SKM-1 (cell line): ENCODE data around the gene BAHCC1.
A peak's percentile ranks its signal among the peaks of the same experiment; 100 is the strongest.

Experiments
- DNase-seq: peaks from one replicate; lab custom pipeline; 2025; ENCODE audit not compliant: unreplicated experiment; lab: John Stamatoyannopoulos, UW

The BAHCC1 gene

DNA sequence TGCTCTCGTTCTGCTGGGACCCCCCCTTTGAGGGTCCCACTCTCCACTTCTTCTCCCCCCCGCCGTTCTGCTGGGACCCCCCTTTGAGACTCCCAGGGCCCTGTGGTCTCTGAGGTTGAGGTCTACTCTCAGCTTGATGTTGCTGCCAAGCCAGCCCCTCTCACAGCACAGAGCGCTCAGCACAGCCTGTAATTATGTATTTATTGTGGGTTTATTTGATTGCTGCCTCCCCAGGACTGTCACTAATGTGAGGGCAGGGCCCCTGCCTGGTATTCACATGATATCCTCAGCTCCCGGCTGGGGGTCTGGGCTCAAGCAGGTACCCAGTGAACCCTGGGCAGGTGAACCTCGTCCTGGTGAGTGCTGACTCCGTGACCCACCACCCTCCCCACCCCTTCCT lies 81.9 kb downstream of the BAHCC1 start:
- no peak for DNase-seq

- no peak for DNase-seq
Measured at GRCh38 chr17:81478119-81478518, 82.9 kb downstream of the BAHCC1 start.

- no peak for DNase-seq
Measured at GRCh38 chr17:81479175-81480071, 84.2 kb downstream of the BAHCC1 start.

DNA sequence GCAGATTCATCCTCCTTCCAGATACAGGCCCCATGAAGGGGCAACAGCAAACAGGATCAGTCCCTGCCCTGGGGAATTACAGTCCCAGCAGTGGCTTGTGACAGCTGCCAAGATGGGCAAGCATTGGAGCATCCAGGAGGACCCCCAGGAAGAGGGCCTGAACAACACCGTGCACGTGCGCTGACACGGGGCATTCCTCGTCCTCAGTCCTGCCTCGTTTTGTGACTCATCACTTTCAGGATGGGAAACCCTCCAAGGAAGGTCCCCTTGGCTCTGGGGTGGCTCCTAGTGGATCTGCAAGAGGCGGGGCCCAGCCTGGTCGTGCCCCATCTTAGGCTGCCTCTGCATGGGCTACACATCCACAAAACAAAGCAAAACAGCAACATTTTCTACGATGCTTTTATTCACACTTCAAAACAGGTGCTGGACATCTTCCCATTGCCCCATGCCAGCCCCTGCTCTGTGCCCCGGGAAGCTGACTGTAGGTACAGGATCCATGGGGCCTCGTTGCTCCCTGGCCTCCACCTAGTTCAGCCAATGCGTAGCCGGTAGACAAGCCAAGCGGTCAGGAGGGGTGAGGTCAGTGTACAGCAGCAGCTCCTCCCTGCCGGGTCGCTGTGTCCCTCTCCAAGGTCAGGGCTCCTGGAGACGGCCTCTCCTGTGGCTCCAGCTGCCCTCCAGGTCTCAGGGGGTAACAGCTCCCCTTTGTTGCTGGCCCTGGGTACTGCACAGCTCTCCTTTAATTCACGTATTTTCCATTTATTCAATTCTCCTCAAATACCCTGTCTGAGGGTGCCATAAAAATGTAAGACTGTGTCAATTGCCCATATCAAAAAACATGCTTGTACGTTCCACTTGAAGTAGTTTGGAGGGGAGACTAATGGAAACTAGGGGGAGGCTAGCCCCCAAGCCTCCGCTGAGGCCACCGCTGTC lies 85.1 kb downstream of the BAHCC1 start:
- DNase-seq: no peak

- no peak for DNase-seq
Measured at GRCh38 chr17:81481073-81481799, 86.0 kb downstream of the BAHCC1 start.

- no peak for DNase-seq
Measured at GRCh38 chr17:81481815-81482505, 86.7 kb downstream of the BAHCC1 start.

- no peak for DNase-seq
Measured at GRCh38 chr17:81482673-81483072, 87.4 kb downstream of the BAHCC1 start.

- DNase-seq: no peak
Measured at GRCh38 chr17:81483085-81483861, 88.0 kb downstream of the BAHCC1 start.

DNA sequence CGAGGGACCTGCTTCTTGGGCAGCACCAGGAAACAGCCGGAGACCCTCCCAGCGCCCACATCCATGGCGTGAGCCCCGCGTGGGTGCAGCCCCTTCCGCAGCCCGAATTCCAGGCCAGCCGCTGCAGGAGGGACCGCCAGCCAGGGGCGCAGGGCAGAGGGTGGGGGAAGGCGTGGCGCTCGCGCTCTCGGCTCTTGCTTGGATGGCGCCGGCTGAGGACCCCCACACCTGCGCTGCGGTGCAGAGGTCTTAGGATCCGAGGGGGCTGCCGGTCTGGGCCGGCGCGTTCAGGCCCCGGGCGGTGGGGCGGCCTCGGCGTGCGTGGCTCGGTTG lies 88.6 kb downstream of the BAHCC1 start:
- no peak for DNase-seq

- DNase-seq: peak; percentile 44
Measured at GRCh38 chr17:81484195-81484979, 89.1 kb downstream of the BAHCC1 start.

GRCh38 chr17:81486199-81486810 lies 91.0 kb downstream of the BAHCC1 start:
- DNase-seq: no peak

- DNase-seq: no peak
Measured at GRCh38 chr17:81487089-81487486, 91.8 kb downstream of the BAHCC1 start.

GRCh38 chr17:81487487-81488275 lies 92.4 kb downstream of the BAHCC1 start:
- no peak for DNase-seq

- DNase-seq: no peak
Measured at GRCh38 chr17:81488276-81488860, 93.1 kb downstream of the BAHCC1 start.

GRCh38 chr17:81489012-81489997 lies 94.0 kb downstream of the BAHCC1 start:
- DNase-seq: no peak
